ENCODE measurements around the gene EML1.

The EML1 gene

GRCh38 chr14:99779751-99780150, 13.5 kb upstream of the EML1 start:
- no peak for DNase-seq (ENCODE audit: low spot score)

GRCh38 chr14:99780690-99781089, 12.5 kb upstream of the EML1 start:
- no peak for DNase-seq (ENCODE audit: low spot score)

- no peak for DNase-seq (ENCODE audit: low spot score)
Observed at GRCh38 chr14:99781091-99781490, 12.1 kb upstream of the EML1 start.

- DNase-seq (ENCODE audit: low spot score): no peak
Observed at GRCh38 chr14:99781853-99782610, 11.2 kb upstream of the EML1 start.

GRCh38 chr14:99784508-99784907, 8.7 kb upstream of the EML1 start:
- no peak for DNase-seq (ENCODE audit: low spot score)

GRCh38 chr14:99785426-99785825, 7.8 kb upstream of the EML1 start:
- DNase-seq (ENCODE audit: low spot score): no peak

- no peak for DNase-seq (ENCODE audit: low spot score)
Observed at GRCh38 chr14:99786511-99786989, 6.7 kb upstream of the EML1 start.

- no peak for DNase-seq (ENCODE audit: low spot score)
Observed at GRCh38 chr14:99788713-99789112, 4.5 kb upstream of the EML1 start.

- no peak for DNase-seq (ENCODE audit: low spot score)
Observed at GRCh38 chr14:99789581-99789980, 3.6 kb upstream of the EML1 start.

GRCh38 chr14:99790201-99790977, 2.8 kb upstream of the EML1 start:
- DNase-seq (ENCODE audit: low spot score): no peak

GRCh38 chr14:99790978-99791376, 2.2 kb upstream of the EML1 start:
- no peak for DNase-seq (ENCODE audit: low spot score)

- no peak for DNase-seq (ENCODE audit: low spot score)
Observed at GRCh38 chr14:99791476-99792209, 1.6 kb upstream of the EML1 start.

- no peak for DNase-seq (ENCODE audit: low spot score)
Observed at GRCh38 chr14:99792210-99792535, 1.0 kb upstream of the EML1 start.

- DNase-seq (ENCODE audit: low spot score): peak; percentile 72
Observed at GRCh38 chr14:99792551-99793212, 531 bp upstream of the EML1 start.

GRCh38 chr14:99794151-99794780, 1.1 kb downstream of the EML1 start:
- DNase-seq (ENCODE audit: low spot score): no peak

- no peak for DNase-seq (ENCODE audit: low spot score)
Observed at GRCh38 chr14:99795046-99795445, 1.8 kb downstream of the EML1 start.

- DNase-seq (ENCODE audit: low spot score): no peak
Observed at GRCh38 chr14:99797231-99797630, 4.0 kb downstream of the EML1 start.

GRCh38 chr14:99800781-99801180, 7.6 kb downstream of the EML1 start:
- no peak for DNase-seq (ENCODE audit: low spot score)

- no peak for DNase-seq (ENCODE audit: low spot score)
Observed at GRCh38 chr14:99802301-99803105, 9.3 kb downstream of the EML1 start.

- DNase-seq (ENCODE audit: low spot score): no peak
Observed at GRCh38 chr14:99803106-99803775, 10.0 kb downstream of the EML1 start.
